ENCODE measurements around the gene FAM228B. TPM values are rescaled to one million over a fixed set of nuclear protein-coding genes. Genes with fewer than 3 reads are reported as not detected.

Gene FAM228B
- total and polyA plus RNA-seq, 9 of the 15 experiments (the other 6 are each of a cell fraction or from before 2014, with no cell fraction given) = 1.1 to 3.7 (median 2.6) TPM

DNA sequence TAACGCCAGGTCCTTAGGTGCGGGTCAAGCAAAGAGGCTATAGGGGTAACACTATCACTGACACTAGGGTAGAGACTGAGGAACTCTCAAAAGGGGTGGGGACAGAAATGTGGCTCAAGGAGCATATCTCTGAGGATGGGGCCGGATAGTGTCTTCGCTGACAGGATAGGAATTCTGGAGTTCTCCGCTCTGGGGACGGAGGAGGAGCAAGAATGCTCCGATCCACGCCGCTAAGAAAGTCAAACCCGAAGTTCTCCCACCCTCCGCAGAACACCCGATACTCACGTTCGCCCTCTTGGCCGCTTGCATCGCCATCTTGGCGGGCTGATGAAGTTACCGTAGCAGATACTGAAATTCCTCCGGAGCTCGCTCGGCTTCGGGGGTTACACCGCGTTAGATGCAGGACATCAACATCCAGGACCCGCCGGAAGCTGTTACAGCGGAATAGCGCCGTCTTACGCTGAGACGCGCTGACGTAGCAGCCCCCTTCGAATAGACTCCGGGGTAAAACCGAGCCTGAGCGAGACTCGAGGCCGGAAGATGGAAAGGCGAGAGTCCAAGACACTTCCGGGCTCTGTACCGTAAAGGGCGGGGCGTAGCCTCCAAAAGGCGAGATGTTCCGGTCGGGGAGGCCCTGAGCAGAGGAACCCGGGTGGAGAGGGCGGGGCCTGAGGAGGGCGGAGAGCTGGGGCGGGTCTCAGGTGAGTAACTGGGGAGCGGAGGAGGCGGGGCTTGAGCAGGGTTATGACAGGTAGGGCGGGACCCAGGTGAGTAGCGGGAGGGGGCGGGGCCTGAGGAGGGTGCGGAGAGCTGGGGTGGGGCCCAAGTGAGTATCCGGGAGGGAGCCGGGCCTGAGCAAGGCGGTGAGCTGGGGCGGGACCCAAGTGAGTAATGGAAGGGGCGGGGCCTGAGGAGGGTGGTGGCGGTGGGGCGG lies 47.1 kb upstream of the FAM228B start, which contains the start of gene SF3B6 (continued):
- 0 out of 2 replicates have a peak, but pooled peaks have one; percentile 11 for TF ChIP-seq SMARCA5 (IDR thresholded peaks at IDR 0.05)
- no peak for TF ChIP-seq FOS (IDR thresholded peaks at IDR 0.05; ENCODE audit: extremely low read depth, insufficient read length)
- no peak for TF ChIP-seq SRSF7 (optimal IDR thresholded peaks at IDR 0.05; ENCODE audit: low read depth, low read length)
- peak; percentile 52 for TF ChIP-seq FOSL1 (tag; conservative IDR thresholded peaks at IDR 0.05)
- TF ChIP-seq ARID3A (IDR thresholded peaks at IDR 0.05; ENCODE audit: borderline replicate concordance, low read depth, low read length) = peak; percentile 41; the same call in 1 of the 2 replicates
- no peak for TF ChIP-seq GATA2 (CRISPR knock-in tag; IDR thresholded peaks at IDR 0.05)
- TF ChIP-seq GTF2E2 (tag; IDR thresholded peaks at IDR 0.05) = peak; percentile 50; the same call in 1 of the 2 replicates
- TF ChIP-seq RNF2 (IDR thresholded peaks at IDR 0.05) = peak; percentile 80; the same call in 1 of the 2 replicates
- 0 out of 2 replicates have a peak, but pooled peaks have one; percentile 55 for TF ChIP-seq HNRNPUL1 (IDR thresholded peaks at IDR 0.05; ENCODE audit: low read length)
- no peak for TF ChIP-seq SIRT6 (IDR thresholded peaks at IDR 0.05; ENCODE audit: low read depth, low read length)
- TF ChIP-seq EP400 (IDR thresholded peaks at IDR 0.05) = peak; percentile 94
- TF ChIP-seq, protein P1, sequence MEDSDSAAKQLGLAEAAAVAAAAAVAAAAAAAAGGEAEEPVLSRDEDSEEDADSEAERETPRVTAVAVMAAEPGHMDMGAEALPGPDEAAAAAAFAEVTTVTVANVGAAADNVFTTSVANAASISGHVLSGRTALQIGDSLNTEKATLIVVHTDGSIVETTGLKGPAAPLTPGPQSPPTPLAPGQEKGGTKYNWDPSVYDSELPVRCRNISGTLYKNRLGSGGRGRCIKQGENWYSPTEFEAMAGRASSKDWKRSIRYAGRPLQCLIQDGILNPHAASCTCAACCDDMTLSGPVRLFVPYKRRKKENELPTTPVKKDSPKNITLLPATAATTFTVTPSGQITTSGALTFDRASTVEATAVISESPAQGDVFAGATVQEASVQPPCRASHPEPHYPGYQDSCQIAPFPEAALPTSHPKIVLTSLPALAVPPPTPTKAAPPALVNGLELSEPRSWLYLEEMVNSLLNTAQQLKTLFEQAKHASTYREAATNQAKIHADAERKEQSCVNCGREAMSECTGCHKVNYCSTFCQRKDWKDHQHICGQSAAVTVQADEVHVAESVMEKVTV (CRISPR knock-in tag; IDR thresholded peaks at IDR 0.05) = no peak
- TF ChIP-seq FOXK2 (conservative IDR thresholded peaks at IDR 0.05 in 1 of 2, IDR thresholded peaks at IDR 0.05 in 1 of 2; ENCODE audit: low read depth in 2 of 2) = peak; percentile 98 to 99
- TF ChIP-seq ZKSCAN8 (CRISPR knock-in tag; IDR thresholded peaks at IDR 0.05) = no peak
- no peak for TF ChIP-seq ZNF668 (CRISPR knock-in tag; IDR thresholded peaks at IDR 0.05)
- no peak for TF ChIP-seq CEBPB (tag; IDR thresholded peaks at IDR 0.05)
- TF ChIP-seq SNRNP70 (optimal IDR thresholded peaks at IDR 0.05; ENCODE audit: low read depth, low read length) = no peak
- peak; percentile 32 for TF ChIP-seq POU5F1 (IDR thresholded peaks at IDR 0.05; ENCODE audit: borderline replicate concordance, low read depth, low read length, partially characterized antibody)
- TF ChIP-seq TCF15 (CRISPR knock-in tag; IDR thresholded peaks at IDR 0.05) = no peak
- TF ChIP-seq RBM34 (IDR thresholded peaks at IDR 0.05; ENCODE audit: borderline replicate concordance, insufficient read depth, low read length) = no peak
- TF ChIP-seq KAT7 (CRISPR knock-in tag; IDR thresholded peaks at IDR 0.05; ENCODE audit: borderline replicate concordance) = 0 out of 2 replicates have a peak, but pooled peaks have one; percentile 50
- peak; percentile 64 for TF ChIP-seq L3MBTL2 (IDR thresholded peaks at IDR 0.05)
- peak; percentile 42 for TF ChIP-seq BCOR (IDR thresholded peaks at IDR 0.05)
- TF ChIP-seq MAX (CRISPR knock-in tag; IDR thresholded peaks at IDR 0.05) = peak; percentile 70
- TF ChIP-seq YBX1 (IDR thresholded peaks at IDR 0.05) = no peak
- no peak for TF ChIP-seq ZNF584 (CRISPR knock-in tag; IDR thresholded peaks at IDR 0.05; ENCODE audit: low read depth)
